HG03039 (cell line): Measurements from ENCODE around the gene AGPAT4.
"Not testable (repeated sequence)": the region's sequence is repeated elsewhere in the genome, so short reads cannot be mapped to it uniquely, and the experiment has no call there.

Experiments
- ATAC-seq: cut with Tn5 transposase; IDR thresholded peaks from one replicate; pipeline ENCODE4 v1.9.1; 2021; ENCODE audit warnings: mild to moderate bottlenecking, moderate library complexity; ENCODE audit not compliant: unreplicated experiment

The AGPAT4 gene

DNA sequence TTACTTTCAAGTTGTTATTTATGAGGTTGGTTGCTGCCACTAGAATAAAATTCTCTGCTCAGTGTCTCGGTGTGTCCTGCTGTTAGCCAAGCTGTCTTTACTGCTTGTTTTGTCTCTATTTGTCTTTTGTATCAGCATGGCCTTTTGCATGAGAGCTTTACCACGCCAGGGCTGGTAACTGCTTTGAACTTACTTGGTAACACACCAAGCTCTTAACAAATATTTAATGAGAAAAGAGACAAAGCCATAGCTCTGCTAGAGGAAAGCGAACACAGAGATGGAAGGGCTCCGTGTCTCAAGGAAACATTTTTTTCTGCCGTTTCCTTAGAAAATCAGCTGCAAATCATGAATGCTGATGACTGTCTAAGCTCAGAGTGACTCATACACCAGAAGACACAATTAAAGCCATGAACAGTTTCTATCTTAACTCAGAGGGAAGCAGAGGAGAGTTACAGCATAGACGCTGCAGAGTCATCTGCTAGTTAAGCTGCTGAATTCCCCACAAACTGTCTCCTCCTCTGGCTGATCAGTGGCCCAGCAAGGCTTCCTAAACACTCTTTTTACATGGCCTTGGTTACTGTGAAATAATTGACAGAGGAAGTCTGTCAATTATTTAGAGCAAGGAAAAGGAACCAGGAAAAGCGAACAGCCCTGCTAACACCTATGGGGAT is 44.8 kb downstream of the AGPAT4 start:
- ATAC-seq: peak; percentile 78

DNA sequence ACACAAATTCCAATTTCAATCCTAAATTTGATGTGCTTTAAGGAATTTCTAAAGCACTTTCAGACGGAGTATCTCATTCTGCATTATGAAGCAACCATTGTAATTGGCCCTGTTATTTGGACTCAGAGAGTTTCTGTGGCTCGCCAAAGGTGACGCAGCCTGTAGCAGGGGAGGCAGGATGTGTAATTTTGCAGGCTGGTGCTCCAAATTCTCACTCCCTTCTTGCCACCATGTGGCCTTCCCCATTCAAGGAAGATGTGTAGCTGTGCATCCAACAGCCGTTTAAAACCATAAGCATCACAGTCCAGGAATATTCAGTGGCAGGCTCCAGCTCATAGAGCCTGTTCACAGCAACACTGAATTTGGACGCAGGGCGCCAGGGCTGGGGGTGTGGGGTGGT is 45.8 kb downstream of the AGPAT4 start:
- no peak for ATAC-seq

DNA sequence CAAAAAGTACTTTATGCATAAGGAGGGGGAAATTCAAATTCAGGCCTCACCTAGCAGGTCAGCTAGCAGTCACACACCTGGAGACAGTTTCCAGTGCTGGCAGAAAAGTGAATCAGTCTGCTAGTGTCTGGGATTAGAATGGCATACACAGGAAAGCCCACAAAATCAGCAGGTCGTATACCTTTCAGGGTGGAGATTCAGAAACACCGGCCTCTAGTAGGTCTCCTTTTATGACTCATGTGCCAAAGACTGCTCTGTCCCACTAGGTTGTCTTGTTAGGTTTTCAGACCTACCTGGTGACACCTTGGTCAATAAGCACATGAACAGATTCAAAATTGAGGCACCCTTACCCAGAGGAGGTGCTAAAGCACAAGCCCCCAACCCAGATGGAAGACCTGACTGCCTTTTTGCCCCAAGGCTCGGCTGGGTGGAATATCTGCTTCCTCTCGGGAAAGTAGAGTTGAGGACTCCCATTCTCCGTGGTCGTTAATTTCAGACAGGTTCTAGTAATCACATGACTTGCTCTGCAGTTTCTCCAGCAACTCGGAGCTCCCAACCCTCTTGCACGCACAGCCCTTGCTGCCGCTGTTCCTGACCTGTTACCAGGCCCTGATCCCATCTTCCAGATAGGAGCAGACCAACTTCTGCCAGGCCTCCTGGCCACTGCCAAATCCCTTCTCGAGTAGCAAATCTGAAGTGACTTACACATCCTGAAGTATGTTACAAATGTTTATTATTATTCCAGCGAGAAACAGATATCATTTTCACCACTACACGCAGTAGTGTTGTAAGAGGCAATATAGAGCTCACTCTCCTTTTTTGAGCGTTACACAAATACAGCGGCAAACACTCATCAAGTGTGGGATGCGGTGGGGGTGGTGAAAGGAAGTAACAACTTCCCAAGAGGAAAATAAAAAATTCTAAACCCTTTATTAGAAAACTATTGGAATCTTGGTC is 46.6 kb downstream of the AGPAT4 start:
- no peak for ATAC-seq

DNA sequence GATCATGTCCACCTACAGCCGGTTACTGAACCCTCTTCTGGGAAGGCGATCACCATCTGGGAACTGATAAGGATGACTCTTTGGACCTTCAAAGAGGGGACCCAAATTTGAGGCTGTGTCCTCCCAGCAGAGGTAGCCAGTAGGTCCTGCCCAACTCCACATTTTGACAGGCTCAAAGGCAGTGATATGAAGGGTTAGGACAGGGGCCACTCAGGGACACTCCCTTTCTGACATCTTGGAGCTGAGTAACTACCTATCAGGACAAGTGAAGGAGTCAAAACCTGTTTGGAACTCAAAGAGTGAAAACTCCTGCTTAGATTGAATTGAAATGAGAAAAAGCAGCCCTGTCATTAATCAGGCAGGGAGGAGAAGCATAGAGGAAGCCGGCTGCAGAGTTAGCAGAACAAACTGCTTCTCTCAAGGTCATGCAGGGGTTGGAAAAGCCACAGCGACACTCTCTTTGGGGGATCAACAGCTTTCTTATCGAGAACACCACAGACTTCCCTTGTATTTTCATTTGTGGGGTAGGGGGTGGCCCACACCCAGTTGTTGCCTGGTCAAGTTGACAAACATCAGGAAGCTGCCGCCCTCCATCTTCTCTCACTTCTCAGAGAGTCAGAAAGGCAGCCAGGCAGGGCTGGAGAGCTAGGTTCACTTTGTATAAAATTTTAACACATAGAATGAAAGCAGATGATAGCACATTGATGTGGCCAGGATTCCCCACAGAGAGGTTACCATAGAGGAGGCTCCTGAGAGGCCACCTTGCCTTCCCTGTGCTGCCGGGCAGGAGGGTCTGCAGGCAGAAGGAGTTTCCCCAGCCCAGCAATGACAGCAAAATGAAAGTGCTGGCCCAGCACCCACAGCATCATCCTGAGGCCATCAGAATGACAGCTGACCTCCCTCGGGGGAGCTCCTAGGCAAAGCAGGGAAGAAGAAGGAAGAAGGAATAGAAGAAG is 47.6 kb downstream of the AGPAT4 start:
- ATAC-seq: no peak

DNA sequence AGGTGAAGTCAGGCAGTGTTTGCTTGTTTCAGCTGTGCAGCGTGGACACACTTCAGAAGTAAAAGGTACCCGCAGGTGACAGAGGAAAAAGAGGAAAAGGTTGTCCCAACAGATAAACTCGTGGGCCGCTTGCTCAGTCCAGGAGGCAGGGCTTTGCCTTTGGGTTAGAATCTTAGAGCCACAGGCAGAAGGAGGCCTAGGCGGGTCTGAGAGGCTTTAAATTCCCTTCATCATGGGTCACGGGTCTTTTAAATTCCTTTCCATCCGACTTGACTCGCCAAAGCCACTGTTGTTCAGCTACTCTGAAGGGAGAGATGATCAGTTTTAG is 48.2 kb downstream of the AGPAT4 start:
- no peak for ATAC-seq

DNA sequence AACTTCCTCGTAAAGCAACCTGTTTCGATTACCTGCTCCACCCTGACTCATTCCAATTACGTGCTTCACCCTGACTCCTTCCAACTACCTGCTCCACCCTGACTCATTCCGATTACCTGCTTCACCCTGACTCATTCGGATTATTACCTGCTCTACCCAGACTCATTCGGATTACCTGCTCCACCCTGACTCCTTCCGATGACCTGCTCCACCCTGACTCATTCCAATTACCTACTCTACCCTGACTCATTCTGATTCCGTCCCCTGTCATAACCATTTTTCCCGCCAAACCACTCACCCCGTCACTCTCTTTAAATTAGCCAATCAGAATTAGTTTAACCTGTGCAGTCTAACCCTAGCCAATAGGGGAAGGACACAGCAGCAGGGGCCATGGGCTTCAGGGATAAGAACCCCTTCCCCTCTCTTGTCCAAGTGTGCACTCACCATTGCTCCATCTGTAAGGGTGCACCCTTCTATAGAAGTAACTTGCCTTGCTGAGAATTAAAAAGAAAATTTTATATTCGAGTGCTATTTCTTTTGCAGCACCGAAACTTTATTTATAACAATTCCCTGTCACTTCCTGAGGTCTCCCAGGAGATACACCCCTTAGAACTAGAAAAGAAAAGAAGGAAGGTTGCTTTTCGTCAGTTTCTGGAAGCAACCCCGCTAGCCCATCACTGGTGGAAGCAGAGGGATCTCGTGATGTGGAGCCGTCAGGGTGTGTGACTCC is 48.7 kb downstream of the AGPAT4 start:
- ATAC-seq: not testable (repeated sequence)

DNA sequence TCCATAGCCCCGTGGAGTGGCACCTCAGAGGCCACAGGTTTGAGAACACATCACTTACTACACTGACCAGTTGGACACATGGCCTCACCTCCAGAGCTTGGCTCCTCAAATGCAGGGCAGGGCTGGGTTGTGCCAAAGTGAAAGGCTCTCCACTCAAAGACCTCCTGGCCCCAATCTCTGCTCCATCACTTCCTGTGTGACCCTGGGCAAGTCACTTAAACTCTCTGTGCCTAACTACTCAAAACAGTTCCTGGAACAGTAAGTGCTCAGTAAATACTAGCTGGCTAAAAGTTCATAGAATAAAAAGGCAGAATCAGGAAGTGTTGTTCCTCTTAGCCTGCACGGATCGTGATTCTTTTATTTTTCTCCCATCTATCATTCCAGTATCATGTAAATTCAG is 50.2 kb downstream of the AGPAT4 start:
- no peak for ATAC-seq

DNA sequence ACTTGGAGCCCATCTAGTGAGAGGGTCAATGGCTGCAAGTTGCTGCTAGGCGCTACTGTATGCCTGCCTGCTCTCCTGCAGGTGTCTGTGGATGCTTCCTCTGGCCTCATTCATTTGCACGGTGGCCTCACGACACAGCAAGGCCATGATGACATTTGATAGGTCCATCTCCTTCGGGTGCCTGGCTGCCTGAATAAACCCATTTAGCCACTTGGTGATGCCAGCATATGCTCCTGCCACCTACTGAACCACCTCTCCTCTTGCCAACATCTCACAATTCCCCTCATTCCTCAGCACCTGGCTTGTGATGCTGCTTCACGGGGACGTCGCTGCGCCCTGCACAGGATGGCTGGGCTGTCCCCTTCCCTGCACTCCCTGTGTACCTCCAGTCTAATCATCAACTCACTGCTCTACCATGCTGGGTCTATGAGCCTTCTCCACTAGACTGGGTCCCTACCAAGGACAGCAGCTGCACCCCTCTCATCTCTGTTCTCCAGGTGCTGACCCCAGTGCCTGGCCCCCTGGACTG is 51.1 kb downstream of the AGPAT4 start:
- no peak for ATAC-seq

DNA sequence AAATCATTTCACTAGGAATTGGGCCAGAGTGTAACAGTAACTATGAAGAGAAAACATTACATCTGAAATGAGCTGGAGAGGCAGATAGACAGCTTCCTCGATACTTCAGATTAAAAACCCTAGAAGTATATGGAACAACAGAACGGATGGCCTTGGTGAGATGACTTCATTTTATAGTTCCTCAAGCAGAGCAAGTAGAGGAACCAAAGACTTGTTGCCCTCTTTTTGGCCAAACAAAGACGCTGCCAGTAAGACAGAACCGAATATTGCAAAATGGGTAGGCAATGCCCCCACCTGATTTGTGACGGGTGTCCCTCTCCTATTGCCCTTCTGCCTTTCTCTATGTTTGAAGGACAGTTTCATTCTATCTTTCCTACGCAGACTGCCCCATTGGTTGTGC is 53.5 kb downstream of the AGPAT4 start:
- ATAC-seq: no peak

DNA sequence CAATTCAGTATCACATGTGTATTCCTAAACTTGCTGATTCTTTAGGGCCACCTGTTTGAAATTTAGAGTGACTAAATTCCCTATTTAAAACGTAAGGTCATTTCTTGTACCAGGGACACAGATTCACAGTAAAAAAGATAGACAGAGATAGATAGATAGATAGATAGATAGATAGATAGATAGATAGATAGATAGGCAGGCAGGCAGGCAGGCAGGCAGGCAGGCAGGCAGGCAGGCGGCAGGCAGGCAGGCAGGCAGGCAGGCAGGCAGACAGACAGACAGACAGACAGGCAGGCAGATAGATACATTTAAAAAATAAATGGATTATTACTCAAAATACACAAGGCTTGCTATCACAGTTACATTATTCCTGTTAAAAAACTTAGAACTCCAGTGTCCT is 54.2 kb downstream of the AGPAT4 start:
- ATAC-seq: no peak

DNA sequence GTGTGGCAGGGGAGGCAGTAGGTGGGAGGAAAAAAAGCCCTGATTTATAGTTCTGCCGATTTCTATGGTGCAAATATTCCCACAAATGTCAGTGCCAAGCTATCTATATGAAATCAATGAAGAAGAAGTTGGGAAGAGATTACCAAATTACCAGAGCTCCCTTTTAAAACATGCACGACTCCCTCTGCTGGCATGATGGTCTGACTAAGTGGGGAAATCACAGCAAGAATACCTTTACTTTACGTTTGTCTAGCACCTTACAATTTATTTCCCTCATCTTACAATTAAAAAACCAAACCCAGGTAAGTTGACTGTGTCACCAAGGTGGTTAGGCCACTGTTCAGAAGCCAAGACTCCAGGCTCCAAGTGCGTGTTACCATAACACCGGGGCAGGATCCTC is 55.6 kb downstream of the AGPAT4 start:
- no peak for ATAC-seq

DNA sequence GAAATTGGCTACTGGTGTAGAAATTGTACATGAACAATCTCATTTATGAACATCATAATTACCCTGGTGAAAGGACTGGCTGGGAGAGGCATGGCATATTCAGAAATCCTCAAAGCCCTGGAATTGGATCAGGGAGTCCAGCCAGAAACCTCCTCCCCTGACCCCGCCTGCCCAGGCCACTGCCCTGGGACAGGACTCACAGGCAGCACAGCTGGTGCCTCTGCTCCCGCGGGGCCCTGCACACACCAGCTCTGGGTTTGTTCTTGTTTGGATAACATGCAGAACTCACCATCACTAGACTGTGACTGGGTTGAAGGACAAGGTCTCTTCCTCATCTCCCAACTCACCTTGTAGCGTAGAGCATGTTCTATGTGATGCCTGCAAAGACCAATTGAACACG is 56.2 kb downstream of the AGPAT4 start:
- ATAC-seq: no peak

DNA sequence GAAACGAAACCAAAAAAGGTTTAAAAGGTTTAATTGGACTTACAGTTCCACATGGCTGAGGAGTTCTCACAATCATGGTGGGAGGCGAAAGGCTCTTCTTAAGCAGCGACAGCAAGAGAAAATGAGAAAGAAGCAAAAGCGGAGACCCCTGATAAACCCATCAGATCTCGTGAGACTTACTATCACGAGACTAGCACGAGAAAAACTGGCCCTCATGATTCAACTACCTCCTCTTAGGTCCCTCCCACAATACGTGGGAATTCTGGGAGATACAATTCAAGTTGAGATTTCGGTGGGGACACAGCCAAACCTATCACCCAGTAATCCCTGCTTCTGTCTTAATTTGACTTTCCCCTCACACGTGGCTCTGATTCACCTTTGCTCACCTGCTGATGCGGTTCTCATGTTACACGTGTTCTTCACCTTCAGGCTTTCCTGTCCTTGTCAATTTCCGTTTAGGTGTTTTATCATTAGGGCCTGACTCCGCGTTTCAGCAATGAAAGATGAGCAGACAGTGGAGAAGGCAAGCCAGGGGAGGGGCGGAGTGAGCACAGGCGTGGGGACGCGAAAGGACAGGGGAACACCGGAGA is 57.1 kb downstream of the AGPAT4 start:
- ATAC-seq: no peak

DNA sequence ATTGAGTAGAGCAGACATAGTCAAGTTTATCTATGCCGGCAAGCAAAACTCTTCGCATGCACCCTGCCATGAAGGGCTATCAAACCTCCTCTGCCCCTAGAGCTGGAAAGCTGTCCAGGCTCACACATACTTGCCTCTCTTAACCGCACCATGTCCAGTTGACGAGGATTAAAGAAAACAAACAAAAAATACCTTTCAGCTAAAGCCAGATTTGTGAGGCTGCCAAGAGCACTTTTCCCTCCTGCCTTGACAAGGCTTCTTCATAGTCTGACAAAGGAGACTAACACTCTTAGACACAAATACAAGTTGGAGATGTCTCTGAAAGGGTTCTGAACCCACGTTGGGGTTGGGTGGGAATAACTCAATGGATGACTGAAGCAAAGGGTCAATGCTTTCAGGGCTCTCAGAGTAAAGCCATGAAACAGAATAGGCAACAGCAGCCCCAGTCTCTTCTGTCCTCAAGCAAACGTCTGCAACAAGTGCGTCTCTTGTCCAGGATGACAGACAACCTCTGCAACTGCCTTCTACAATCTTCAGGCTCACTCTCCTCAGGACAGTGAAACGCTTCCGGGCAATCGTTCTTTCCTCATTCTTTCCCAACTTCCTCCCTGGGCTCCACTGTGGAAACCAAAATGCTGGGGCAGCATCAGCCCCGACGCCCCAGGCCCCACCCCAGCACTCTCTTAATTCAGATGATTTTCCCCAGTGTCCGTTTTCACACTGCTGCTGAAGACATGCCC is 57.8 kb downstream of the AGPAT4 start:
- no peak for ATAC-seq

DNA sequence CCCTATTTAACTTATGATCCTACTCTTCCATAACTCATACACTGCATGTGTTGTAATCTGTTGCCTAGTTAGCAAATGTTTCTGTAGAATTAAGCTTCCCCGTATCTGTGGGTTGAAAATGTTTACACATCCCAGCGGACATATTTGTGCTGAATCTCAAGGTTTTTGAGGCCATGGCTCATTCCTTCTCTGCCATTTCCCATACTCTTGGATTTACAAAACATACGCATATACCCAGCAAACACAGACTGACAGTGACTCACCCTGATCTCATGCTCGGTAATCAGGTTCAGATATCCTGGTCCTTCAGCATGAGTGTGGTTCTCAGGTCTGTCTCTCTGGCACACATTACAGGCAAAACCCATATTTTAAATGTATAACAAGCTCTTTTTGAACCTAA is 58.7 kb downstream of the AGPAT4 start:
- ATAC-seq: no peak

DNA sequence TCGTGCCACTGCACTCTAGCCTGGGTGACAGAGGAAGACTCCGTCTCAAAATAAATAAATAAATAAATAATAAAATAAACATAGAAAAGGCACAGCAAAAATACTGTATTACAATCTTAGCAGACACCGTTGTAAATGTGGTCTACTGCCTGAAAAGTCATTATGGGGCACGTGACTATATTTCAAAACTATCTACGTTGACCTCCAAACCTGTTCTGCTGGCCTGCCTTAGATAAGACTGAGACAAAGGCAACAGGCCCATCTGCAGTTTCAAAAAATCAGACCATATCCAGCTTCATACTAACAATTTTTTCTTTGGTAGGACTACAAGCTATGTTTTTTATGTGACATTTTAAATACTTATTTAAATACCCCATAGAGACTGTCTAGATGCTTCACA is 59.1 kb downstream of the AGPAT4 start:
- no peak for ATAC-seq

DNA sequence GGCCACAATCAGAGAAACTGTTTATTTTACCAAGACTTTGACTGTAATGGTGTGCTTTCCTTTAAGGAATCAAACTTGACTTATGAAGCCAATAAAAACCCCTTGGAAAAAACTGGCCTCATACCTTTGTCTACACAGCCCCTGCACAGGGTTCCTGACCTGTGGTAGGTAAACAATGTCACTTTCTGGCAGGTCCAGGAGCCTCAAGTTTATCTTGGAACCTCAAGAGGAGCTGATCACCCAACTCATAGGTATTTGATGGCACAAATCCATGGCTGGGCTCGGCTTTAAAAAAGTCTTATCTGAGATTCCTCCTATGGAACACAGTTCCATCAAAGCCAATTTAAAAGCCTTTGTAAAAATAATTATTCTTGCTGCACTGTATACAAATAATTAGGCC is 61.0 kb downstream of the AGPAT4 start:
- ATAC-seq: no peak

DNA sequence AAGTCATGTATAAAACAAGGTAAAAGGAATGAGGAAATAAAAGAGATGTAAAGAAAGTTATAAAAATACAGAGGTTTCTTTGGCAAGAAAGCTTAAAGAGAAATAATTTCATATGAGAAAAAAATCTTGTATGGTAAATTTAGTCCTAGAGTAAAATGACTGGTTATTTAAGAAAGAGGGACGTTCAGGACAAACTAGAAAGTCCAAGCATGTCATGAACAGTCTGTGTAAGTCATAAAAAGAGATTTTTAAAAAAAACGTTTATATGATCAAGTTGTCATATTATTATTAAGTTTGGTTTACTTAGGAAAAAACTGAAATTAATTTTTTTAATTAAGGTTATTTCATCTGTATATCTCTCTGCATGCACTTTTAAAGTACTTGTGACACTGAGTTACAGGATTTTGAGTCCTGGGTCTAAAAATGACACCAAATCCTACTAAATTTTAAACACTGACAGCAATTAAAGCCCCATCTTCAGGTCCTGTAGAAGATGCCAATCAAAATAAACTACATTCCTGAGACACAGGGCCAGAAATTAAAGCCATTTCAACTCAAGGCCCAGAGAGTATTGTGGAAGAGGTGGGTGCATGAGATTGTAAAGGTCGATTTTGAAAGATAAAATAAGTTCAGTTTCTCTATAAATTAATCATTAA is 62.4 kb downstream of the AGPAT4 start:
- no peak for ATAC-seq

DNA sequence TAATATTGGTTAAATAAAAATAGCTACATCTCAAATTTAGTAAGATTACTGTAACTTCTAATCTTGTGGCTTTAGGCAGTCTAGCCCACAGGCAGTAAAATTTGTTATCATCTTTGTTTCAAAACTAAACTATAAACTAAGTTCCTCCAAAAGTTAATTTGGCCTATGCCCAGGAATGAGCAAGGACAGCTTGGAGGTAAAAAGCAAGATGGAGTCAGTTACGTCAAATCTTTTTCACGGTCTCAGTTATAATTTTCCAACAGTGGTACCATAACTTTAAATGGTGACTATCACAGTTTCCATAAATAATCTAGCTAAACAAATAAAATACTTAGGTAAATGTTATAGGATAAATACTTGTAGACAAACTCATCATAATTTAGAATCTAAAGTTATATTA is 63.0 kb downstream of the AGPAT4 start:
- ATAC-seq: no peak
